Fibroblast of the aortic adventitia (primary cell): ENCODE measurements around the gene COPZ2. TPM values are rescaled to one million over a fixed set of nuclear protein-coding genes. Genes with fewer than 3 reads are reported as not detected.

ENCODE experiments used
- DNase-seq: peaks from one replicate; pipeline ENCODE4 v3.0.0-alpha.2; 2010; ENCODE audit warnings: low read depth
- H3K4me3 ChIP-seq: 2 replicates; pipeline ENCODE4 v1.5.1; 2011; ENCODE audit warnings: low read depth, mild to moderate bottlenecking, control low read depth, low read length, moderate library complexity
- total RNA-seq: library from RNA; depleted of rRNA; stranded (reverse); fragments of >200 nt; gene quantifications from 2 replicates; pipeline ENCODE4 v1.2.3, GENCODE V29; 2012; ENCODE audit warnings: low replicate concordance
- TF ChIP-seq, protein P1 (sequence below): IDR thresholded peaks from 2 replicates; pipeline ENCODE4 v1.5.1; 2011; ENCODE audit warnings: mild to moderate bottlenecking, low read length, control low read depth, inconsistent platforms; ENCODE audit not compliant: insufficient read depth

COPZ2 gene
- total RNA-seq, 1 donor: 80.5 TPM

GRCh38 chr17:47987240-47987835 lies 50.3 kb downstream of the COPZ2 start:
- TF ChIP-seq, protein P1, sequence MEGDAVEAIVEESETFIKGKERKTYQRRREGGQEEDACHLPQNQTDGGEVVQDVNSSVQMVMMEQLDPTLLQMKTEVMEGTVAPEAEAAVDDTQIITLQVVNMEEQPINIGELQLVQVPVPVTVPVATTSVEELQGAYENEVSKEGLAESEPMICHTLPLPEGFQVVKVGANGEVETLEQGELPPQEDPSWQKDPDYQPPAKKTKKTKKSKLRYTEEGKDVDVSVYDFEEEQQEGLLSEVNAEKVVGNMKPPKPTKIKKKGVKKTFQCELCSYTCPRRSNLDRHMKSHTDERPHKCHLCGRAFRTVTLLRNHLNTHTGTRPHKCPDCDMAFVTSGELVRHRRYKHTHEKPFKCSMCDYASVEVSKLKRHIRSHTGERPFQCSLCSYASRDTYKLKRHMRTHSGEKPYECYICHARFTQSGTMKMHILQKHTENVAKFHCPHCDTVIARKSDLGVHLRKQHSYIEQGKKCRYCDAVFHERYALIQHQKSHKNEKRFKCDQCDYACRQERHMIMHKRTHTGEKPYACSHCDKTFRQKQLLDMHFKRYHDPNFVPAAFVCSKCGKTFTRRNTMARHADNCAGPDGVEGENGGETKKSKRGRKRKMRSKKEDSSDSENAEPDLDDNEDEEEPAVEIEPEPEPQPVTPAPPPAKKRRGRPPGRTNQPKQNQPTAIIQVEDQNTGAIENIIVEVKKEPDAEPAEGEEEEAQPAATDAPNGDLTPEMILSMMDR: no peak
- H3K4me3 ChIP-seq: no peak overlapping the region
- DNase-seq: no peak

DNA sequence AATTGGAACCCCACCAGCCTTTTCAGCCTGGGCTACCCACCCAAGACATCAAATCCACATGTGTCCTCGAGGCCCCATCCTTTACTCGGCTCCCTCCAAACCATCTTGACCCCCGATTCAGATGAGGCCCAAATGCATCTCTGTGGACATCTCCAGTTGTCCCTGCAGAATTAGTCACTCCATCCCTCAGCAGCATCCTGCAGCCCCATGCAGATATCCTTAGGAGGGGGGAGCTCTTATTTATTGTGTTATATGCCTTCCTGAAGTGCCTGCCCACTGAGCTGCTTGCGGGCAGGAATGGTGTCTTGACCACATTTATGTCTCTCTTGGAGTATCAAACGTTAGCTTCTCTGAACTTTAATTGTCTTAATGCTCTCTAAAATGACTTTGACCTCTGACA lies 51.1 kb downstream of the COPZ2 start:
- no peak overlapping the region for H3K4me3 ChIP-seq
- no peak for DNase-seq
- TF ChIP-seq, protein P1: no peak

GRCh38 chr17:47983492-47984223 lies 53.9 kb downstream of the COPZ2 start:
- TF ChIP-seq, protein P1: no peak
- H3K4me3 ChIP-seq: no peak overlapping the region
- DNase-seq: peak; percentile 64

DNA sequence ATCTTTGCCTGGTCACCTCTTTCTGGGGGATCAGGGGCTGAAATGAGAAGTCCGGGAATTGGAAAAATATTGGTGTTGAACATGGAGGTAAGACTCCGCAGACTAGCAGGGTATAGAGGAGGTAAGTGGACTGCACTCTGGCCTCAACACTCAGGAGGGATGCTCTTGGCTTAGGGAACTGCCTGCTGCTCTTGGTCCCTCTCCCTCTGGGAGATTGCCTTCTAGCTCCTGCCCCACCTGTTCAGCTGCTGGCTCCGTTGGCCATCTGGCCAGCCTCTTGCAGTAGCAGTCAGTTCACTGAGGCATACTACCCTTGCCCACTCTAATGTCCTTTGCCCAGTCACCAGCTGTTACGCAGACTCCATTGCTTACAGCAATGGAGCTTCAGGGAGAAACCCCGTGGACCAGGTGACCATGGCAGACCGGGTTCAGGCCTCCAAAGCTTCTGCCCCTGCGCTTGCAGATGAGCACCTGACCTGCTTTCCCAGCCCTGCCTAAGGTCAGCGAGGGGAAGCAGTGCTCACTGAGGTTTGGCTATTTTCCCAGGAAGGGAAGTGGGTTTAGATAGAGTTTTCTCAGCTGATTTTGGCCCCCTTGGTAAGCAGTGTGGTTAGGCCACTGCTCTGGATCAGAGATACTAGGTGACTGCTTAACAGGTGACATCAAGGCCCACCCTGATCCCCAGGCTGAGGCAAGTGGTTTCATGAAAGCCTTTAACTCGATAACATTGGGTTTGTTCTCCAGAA lies 54.8 kb downstream of the COPZ2 start:
- no peak for DNase-seq
- TF ChIP-seq, protein P1: no peak
- H3K4me3 ChIP-seq: no peak overlapping the region

- DNase-seq: no peak
- no peak overlapping the region for H3K4me3 ChIP-seq
- TF ChIP-seq, protein P1: no peak
Measured at GRCh38 chr17:47982091-47982617, 55.4 kb downstream of the COPZ2 start.

GRCh38 chr17:47981462-47981861 lies 56.1 kb downstream of the COPZ2 start:
- DNase-seq: no peak
- TF ChIP-seq, protein P1: no peak
- H3K4me3 ChIP-seq: no peak overlapping the region
